Smooth muscle cell (in vitro differentiated cells): ENCODE results near the gene EMC9. TPM values are rescaled to one million over a fixed set of nuclear protein-coding genes. Genes with fewer than 3 reads are reported as not detected.

ENCODE experiments used
- DNase-seq: peaks from one replicate; lab custom pipeline; 2025; ENCODE audit not compliant: unreplicated experiment; lab: John Stamatoyannopoulos, UW
- H2AFZ ChIP-seq: fragments of 200-600 bp; sonication (generic); 2 replicates; pipeline ENCODE4 v1.6.0; 2016; ENCODE audit warnings: antibody characterized with exemption, low read depth, mild to moderate bottlenecking
- H3F3A ChIP-seq: fragments of 200-600 bp; sonication (generic); 2 replicates; pipeline ENCODE4 v1.6.0; 2017; ENCODE audit warnings: antibody characterized with exemption, low read depth
- H3K27ac ChIP-seq: fragments of 200-600 bp; sonication (generic); 2 replicates; pipeline ENCODE4 v1.5.1; 2016; ENCODE audit warnings: low read depth, mild to moderate bottlenecking
- H3K27me3 ChIP-seq: fragments of 200-600 bp; sonication (generic); 2 replicates; pipeline ENCODE4 v1.6.1; 2016; ENCODE audit warnings: low read depth, mild to moderate bottlenecking
- H3K36me3 ChIP-seq: fragments of 200-600 bp; sonication (generic); 2 replicates; pipeline ENCODE4 v1.5.1; 2016; ENCODE audit warnings: low read depth
- H3K4me1 ChIP-seq: fragments of 200-600 bp; sonication (generic); 2 replicates; pipeline ENCODE4 v1.5.1; 2016; ENCODE audit warnings: low read depth
- H3K4me2 ChIP-seq: fragments of 200-600 bp; sonication (generic); 2 replicates; pipeline ENCODE4 v1.6.0; 2016; ENCODE audit warnings: mild to moderate bottlenecking
- H3K4me3 ChIP-seq: fragments of 200-600 bp; sonication (generic); 2 replicates; pipeline ENCODE4 v1.5.1; 2016; ENCODE audit warnings: mild to moderate bottlenecking
- H3K79me2 ChIP-seq: fragments of 200-600 bp; sonication (generic); 2 replicates; pipeline ENCODE4 v1.6.0; 2016; ENCODE audit warnings: low read depth, mild to moderate bottlenecking
- H3K9ac ChIP-seq: fragments of 200-600 bp; sonication (generic); 2 replicates; pipeline ENCODE4 v1.6.0; 2016; ENCODE audit warnings: low read depth
- H3K9me3 ChIP-seq: fragments of 200-600 bp; sonication (generic); replicated peaks from 2 replicates; pipeline ENCODE4 v1.5.1; 2016; ENCODE audit warnings: low read depth
- H4K20me1 ChIP-seq: fragments of 200-600 bp; sonication (generic); 2 replicates; pipeline ENCODE4 v1.6.0; 2016; ENCODE audit warnings: low read depth
- CTCF ChIP-seq: fragments of 200-600 bp; sonication (generic); IDR thresholded peaks from 2 replicates; pipeline ENCODE4 v1.5.1; 2017; ENCODE audit warnings: borderline replicate concordance, mild to moderate bottlenecking, antibody characterized with exemption; ENCODE audit not compliant: insufficient read depth, poor library complexity, severe bottlenecking
- WGBS: methylation state at CpG from one replicate; pipeline ENCODE4 v1.1.7; 2016; ENCODE audit warnings: low lambda C conversion rate; 5-methylcytosine and 5-hydroxymethylcytosine counted together
- polyA plus RNA-seq: library from polyadenylated mRNA; unstranded; fragments of >200 nt; fragmentation: Nextera tagmentation; extraction: Ambion mirVana; gene quantifications from 2 replicates; pipeline ENCODE4 v1.2.1, GENCODE V29; 2016
- total RNA-seq: library from RNA; depleted of rRNA; stranded (reverse); fragments of >200 nt; gene quantifications from 2 replicates; pipeline ENCODE4 v1.2.3, GENCODE V29; 2014

The EMC9 gene
- total and polyA plus RNA-seq, 2 experiments from 2014 or later = 6.3 to 11.9 TPM

- Histone ChIP-seq H3K36me3 (no peaks in the 10 kb centered on the region), H4K20me1 (no peaks in the 10 kb centered on the region), H3K9me3 (no peaks in the 10 kb centered on the region), H3K9ac (no peak overlapping the region), H3K27ac (no peak overlapping the region), H3K4me3 (no peak overlapping the region), H3F3A (peaks cover 5% of the 10 kb centered on the region), H2AFZ (no peak overlapping the region), H3K4me2 (no peak overlapping the region), H3K79me2 (peaks cover 9% of the 10 kb centered on the region), H3K4me1 (peaks cover 11% of the 10 kb centered on the region), H3K27me3 (no peaks in the 10 kb centered on the region)
- 95% methylated on average over 19 of the region's 19 CpGs for WGBS
- TF ChIP-seq CTCF = no peak
- no peak for DNase-seq
Measured at GRCh38 chr14:24184104-24184970, 42.9 kb upstream of the EMC9 start.

- Histone ChIP-seq H3K4me3 (no peak overlapping the region), H3K4me2 (no peak overlapping the region), H3K9ac (no peak overlapping the region), H3K9me3 (no peaks in the 10 kb centered on the region), H3F3A (no peaks in the 10 kb centered on the region), H3K27ac (no peak overlapping the region), H4K20me1 (no peaks in the 10 kb centered on the region), H3K27me3 (no peaks in the 10 kb centered on the region), H3K4me1 (peaks cover 6% of the 10 kb centered on the region), H2AFZ (no peak overlapping the region), H3K79me2 (peaks cover 9% of the 10 kb centered on the region), H3K36me3 (no peaks in the 10 kb centered on the region)
- WGBS = 97% methylated on average over 15 of the region's 15 CpGs
- DNase-seq = no peak
- no peak for TF ChIP-seq CTCF
Measured at GRCh38 chr14:24183014-24183481, 41.7 kb upstream of the EMC9 start.

- Histone ChIP-seq H4K20me1 (no peaks in the 10 kb centered on the region), H3K27ac (no peak overlapping the region), H3K4me3 (no peak overlapping the region), H3K79me2 (peaks cover 5% of the 10 kb centered on the region), H3K36me3 (no peaks in the 10 kb centered on the region), H3K9ac (no peak overlapping the region), H3K9me3 (no peaks in the 10 kb centered on the region), H3K4me2 (no peak overlapping the region), H2AFZ (no peak overlapping the region), H3K4me1 (no peaks in the 10 kb centered on the region), H3F3A (no peaks in the 10 kb centered on the region), H3K27me3 (no peaks in the 10 kb centered on the region)
- no peak for DNase-seq
- no peak for TF ChIP-seq CTCF
- 90% methylated on average over 14 of the region's 14 CpGs for WGBS
Measured at GRCh38 chr14:24182110-24182882, 40.9 kb upstream of the EMC9 start.
